AG04450 (cell line): Measurements from ENCODE around the gene NDE1. TPM values are rescaled to one million over a fixed set of nuclear protein-coding genes. Genes with fewer than 3 reads are reported as not detected.
"Not testable (repeated sequence)": the region's sequence is repeated elsewhere in the genome, so short reads cannot be mapped to it uniquely, and the experiment has no call there.

Experiments
- CTCF ChIA-PET: fragments of 300-600, 350-600 bp; formaldehyde crosslinking; extraction: SDS; loops from one replicate; lab custom pipeline; 2022; ENCODE audit warnings: antibody characterized with exemption, inconsistent platforms; lab: Charles Lee
- POLR2A ChIA-PET: fragments of 350-600 bp; formaldehyde crosslinking; extraction: SDS; loops from one replicate; lab custom pipeline; 2021; ENCODE audit warnings: antibody characterized with exemption, inconsistent platforms; lab: Yijun Ruan, JAX
- DNase-seq: peaks from one replicate; pipeline ENCODE4 v3.0.0-alpha.2; 2011; ENCODE audit warnings: low read depth, low spot score
- H3K27ac ChIP-seq: one replicate; pipeline ENCODE4 v1.5.1; 2012; ENCODE audit warnings: low read depth, low read length, control low read depth
- H3K27me3 ChIP-seq: one replicate; pipeline ENCODE4 v1.6.0; 2012; ENCODE audit warnings: low read length; ENCODE audit not compliant: control insufficient read depth, insufficient read depth
- H3K4me3 ChIP-seq: 2 replicates; pipeline ENCODE4 v1.5.1; 2011; ENCODE audit warnings: mild to moderate bottlenecking, low read depth, low read length, control low read depth
- H3K9me3 ChIP-seq: 2 replicates; pipeline ENCODE4 v1.5.1; 2012; ENCODE audit warnings: low read length; ENCODE audit not compliant: control insufficient read depth, insufficient read depth
- CTCF ChIP-seq: IDR thresholded peaks from 2 replicates; pipeline ENCODE4 v1.5.1; 2011; ENCODE audit warnings: low read depth, low read length, control low read depth, inconsistent platforms
- polyA plus RNA-seq: library from polyadenylated mRNA; depleted of rRNA; stranded (reverse); fragments of >200 nt; gene quantifications from 2 replicates; pipeline ENCODE4 v1.2.3, GENCODE V29; 2011

NDE1 gene
- polyA plus RNA-seq, 1 experiment: 29.9 TPM

GRCh38 chr16:15648135-15648730 is 1.8 kb upstream of the NDE1 start:
- POLR2A ChIA-PET: no interaction called here
- CTCF ChIA-PET: interaction anchor here (0.6 kb wide), 1 partner anchor 127 kb away, joined by 3 read pairs; no protein-coding TSS in a partner anchor
- Histone ChIP-seq H3K27ac (no peak overlapping the region), H3K9me3 (no peaks in the 10 kb centered on the region), H3K27me3 (no peaks in the 10 kb centered on the region), H3K4me3 (no peak overlapping the region)
- no peak for TF ChIP-seq CTCF
- DNase-seq: no peak

GRCh38 chr16:15649311-15649710 is 734 bp upstream of the NDE1 start:
- CTCF ChIA-PET, DNase-seq, H3K4me3 ChIP-seq, H3K27me3 ChIP-seq, H3K9me3 ChIP-seq, POLR2A ChIA-PET, H3K27ac ChIP-seq: not testable (repeated sequence)

- no peak for TF ChIP-seq CTCF
- POLR2A ChIA-PET: no interaction called here
- Histone ChIP-seq H3K4me3 (peak overlapping the region; percentile 52), H3K9me3 (no peaks in the 10 kb centered on the region), H3K27me3 (no peaks in the 10 kb centered on the region), H3K27ac (no peak overlapping the region)
- no peak for DNase-seq
- CTCF ChIA-PET: no interaction called here
Observed at GRCh38 chr16:15649727-15650018, 372 bp upstream of the NDE1 start.

- Histone ChIP-seq H3K9me3 (no peaks in the 10 kb centered on the region), H3K4me3 (peak overlapping the region; percentile 86), H3K27ac (peak overlapping the region; percentile 39), H3K27me3 (no peaks in the 10 kb centered on the region)
- TF ChIP-seq CTCF: no peak
- DNase-seq: no peak
- ChIA-PET POLR2A (no interaction called here), CTCF (interaction anchor here (1.2 kb wide), 2 partner anchors 31 to 53 kb away, joined by 3 read pairs; no protein-coding TSS in a partner anchor)
Observed at GRCh38 chr16:15650698-15651171, 690 bp downstream of the NDE1 start.

- Histone ChIP-seq H3K9me3 (no peaks in the 10 kb centered on the region), H3K27ac (peak overlapping the region; percentile 12), H3K4me3 (no peak overlapping the region), H3K27me3 (no peaks in the 10 kb centered on the region)
- ChIA-PET CTCF (interaction anchor here (0.6 to 1.4 kb wide), 4 partner anchors 9 to 820 kb away, joined by 3 to 6 read pairs (median 4); partner anchors contain the start of gene MARF1), POLR2A (interaction anchor here (1.2 to 2.1 kb wide), 3 partner anchors 9 to 21 kb away, joined by 3 to 10 read pairs (median 4); partner anchors contain the start of gene MARF1)
- no peak for DNase-seq
- no peak for TF ChIP-seq CTCF
Observed at GRCh38 chr16:15652293-15653001, 2.4 kb downstream of the NDE1 start.
